Renal cortex interstitium (tissue), 11 donors: Measurements from ENCODE around the gene OSBPL9. TPM values are rescaled to one million over a fixed set of nuclear protein-coding genes. Genes with fewer than 3 reads are reported as not detected.
"Not testable (repeated sequence)": the region's sequence is repeated elsewhere in the genome, so short reads cannot be mapped to it uniquely, and the experiment has no call there.

Source experiments
- DNase-seq, 11 donors: peaks; one replicate each; pipeline ENCODE4 v3.0.0-alpha.2; 2013; ENCODE audit warnings: low read depth in 9 of 11, low spot score in 4 of 11; ENCODE audit errors: extremely low read depth in 1 of 11
- polyA plus RNA-seq, 3 donors: library from polyadenylated mRNA; unstranded; fragments of 120-200 nt; gene quantifications; one replicate each; pipeline ENCODE4 v1.2.1, GENCODE V29; 2013; ENCODE audit not compliant: insufficient read length in 3 of 3

Gene OSBPL9
- polyA plus RNA-seq, 3 donors = 123 to 159 (median 134) TPM

DNA sequence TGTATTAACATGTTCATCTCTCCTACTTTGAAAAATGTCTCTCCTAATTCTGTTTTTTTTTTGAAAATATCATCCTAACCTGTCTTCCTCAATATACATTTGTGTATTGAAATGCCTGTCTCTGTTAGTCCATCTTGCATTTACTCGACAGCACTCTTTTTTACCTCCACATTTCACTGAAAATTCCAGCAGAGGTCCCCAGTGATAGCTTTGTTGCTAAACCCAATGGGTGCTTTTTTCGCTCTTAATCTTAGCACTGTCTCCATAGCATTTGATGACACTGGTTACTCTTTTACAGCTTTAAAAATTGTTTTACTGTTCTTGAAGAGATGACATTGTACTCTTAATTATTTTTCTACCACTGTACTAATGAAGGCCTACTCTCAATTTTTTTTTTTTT, 10.8 kb downstream of the OSBPL9 start:
- no peak for DNase-seq

DNA sequence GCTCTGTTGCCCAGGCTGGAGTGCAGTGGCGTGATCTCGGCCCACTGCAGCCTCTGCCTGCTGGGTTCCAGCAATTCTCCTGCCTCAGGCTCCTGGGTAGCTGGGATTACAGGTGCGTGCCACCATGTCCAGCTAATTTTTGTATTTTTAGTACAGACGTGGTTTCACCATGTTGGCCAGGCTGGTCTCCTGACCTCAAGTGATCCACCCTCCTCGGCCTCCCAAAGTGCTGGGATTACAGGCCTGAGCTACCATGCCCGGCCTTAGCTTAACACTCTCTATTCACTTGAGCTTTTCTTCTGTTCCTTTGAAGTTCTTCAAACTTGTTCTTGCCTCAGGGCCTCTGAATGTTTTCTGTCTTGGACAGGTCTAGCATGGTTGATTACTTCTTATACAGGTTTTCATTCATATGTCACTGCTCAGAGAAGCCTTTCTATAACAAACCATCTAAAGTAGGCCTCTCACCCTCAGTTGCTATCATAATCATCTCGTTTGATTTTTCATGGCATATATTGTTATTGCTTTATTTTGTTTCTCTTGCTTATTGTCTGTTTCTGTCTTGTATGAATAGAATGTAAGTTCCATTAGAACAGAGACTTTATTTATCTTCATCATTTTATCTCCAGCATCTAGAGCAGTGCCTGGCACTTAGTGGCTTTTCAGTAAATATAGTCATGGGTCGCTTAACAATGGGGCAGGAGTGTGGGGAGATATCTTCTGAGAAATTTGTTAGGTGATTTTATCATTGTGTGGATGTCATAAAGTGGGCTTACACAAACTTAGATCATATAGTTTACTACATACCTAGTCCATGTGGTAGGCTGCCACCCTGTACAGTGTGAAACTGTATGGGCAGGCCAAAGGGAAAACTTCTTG, 12.1 kb downstream of the OSBPL9 start:
- DNase-seq = no peak

DNA sequence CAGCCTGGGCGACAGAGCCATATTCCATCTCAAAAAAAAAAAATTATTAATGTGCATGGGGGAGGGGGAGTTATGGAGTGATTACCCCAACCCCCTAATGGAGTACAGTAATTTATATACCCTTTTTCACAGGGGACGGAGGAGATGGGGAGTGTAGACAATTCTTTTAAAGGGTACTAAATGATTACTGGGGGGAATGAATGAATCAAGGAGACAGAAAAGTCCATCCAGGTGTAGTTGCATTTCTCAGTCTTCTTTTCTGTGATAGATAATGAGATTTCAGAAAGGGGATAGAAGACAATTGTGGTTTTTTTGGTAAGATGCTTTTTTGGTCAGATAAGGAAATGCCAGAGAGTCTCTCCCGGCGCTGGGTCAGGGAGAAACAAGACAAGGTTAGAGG, 13.0 kb downstream of the OSBPL9 start:
- no peak for DNase-seq

DNA sequence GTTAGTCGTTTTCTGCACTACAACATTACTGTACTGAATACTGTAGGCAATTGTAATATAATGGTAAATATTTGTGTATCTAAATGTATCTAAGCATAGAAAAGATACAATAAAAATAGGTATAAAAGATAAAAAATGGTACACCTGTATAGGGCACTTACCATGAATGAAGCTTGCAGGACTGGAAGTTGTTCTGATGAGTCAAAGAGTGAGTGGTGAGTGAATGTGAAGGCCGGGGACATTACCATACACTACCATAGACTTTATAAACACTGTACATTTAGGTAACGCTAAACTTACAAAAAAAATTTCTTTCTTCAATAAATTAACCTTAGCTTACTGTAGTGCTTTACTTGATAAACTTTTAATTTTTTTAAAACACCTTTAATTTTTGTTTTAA, 13.5 kb downstream of the OSBPL9 start:
- no peak for DNase-seq

DNA sequence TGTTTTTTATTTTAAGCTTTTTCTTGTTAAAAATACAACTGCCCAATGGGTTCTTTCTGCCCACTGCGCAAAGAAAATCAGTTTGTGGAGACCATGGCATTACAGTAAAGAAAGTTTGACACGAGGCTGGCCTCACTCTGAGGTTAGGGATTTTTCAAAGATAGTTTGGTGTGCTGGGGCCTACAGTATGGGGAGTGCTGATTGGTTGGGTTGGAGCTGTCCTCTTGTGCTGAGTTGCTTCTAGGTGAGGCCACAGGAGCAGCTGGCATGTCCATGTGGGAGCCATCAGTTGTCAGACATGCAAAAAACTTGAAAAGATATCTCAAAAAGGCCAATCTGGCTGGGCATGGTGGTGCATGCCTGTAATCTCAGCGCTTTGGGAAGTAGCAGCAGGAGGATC, 14.0 kb downstream of the OSBPL9 start:
- DNase-seq = no peak

DNA sequence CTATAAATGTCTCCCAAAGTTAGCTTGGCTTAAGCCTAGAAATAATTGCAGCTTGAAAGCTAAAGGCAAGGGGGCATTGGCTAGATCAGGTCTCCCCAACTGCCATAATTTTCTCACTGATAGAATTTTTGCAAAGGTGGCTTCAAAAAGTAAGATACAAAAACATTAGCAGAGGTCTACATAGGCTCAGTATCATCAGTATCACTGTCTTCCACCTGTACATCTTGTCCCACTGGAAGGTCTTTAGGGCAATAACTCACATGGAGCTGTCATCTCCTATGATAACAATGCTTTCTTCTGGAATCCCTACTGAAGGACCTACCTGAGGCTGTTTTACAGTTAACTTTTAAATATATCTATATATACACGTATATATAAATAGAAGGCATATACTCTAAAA, 14.9 kb downstream of the OSBPL9 start:
- DNase-seq = no peak

DNA sequence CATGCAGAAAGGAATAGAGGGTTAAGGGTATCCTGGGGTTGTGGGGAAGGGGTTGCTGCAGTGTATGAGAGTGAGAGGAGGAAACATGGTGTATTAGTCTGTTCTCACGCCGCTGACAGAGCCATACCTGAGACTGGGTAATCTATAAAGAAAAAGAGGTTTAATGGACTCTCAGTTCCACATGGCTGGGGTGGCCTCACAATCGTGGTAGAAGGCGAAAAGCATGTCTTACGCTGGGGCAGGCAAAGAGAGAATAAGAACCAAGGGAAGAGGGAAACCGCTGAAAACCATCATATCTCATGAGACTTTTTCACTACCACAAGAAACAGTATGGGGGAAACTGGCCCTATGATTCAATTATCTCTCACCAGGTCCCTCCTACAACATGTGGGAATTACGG, 17.7 kb downstream of the OSBPL9 start:
- DNase-seq = no peak

DNA sequence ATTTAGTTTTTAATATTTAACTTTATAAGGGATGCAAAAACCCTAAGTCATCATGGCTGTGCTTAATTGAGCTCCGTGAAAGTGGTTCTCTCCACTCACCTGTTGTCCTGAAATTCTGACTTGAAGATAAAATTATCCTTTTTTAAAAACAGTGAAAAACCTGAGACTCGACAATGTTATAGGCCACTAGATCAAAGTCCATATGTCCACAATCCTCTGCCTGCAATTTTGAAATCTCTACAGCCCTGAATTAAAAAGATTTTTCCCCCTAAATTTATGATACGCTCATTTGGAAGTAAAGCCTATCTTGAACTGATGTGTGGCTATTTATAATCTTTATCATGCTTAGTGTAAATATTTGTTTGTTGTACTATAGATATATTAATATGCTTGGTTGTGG, 18.7 kb downstream of the OSBPL9 start:
- DNase-seq = no peak

DNA sequence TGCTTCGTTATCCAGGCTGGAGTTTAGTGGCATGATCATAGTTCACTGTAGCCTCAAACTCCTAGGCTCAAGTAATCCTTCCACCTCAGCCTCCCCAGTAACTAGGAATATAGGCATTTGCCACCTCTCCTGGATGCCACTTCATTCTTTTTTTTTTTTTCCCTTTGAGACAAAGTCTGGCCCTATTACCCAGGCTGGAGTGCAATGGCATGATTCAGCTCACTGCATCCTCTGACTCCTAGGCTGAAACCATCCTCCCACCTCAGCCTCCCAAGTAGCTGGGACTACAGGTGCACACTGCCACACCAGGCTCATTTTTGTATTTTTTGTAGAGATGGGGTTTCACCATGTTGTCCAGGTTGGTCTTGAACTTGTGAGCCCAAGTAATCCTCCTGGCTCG, 19.3 kb downstream of the OSBPL9 start:
- DNase-seq = no peak

DNA sequence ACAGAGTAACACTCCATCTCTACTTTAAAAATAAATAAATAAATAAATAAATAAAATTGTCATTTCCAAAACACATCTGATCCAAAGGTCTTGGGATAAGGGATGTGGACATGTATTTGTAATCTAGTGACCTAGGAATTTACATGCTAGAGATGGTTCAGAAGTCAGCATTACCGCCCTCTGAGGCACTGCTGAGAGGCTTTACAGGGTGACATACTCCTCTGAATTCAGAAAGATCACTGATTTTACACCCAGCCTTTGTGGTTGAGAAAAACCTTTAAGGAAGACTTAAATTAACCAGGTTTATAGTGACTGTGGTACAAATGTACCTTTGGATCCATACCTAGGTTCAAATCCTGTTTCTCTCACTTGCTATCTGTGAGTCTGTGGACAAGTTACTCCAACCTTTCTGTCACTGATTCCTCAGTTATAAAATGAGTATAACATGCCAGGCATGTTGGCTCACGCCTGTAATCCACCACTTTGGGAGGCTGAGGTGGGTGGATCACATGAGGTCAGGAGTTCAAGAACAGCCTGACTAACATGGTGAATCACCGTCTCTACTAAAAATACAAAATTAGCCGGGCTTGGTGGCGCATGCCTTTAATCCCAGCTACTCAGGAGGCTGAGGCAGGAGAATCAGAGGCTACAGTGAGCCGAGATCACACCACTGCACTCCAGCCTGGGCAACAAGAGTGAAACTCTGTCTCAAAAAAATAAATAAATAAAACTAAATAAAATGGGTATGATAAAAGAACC, 20.1 kb downstream of the OSBPL9 start:
- no peak for DNase-seq

DNA sequence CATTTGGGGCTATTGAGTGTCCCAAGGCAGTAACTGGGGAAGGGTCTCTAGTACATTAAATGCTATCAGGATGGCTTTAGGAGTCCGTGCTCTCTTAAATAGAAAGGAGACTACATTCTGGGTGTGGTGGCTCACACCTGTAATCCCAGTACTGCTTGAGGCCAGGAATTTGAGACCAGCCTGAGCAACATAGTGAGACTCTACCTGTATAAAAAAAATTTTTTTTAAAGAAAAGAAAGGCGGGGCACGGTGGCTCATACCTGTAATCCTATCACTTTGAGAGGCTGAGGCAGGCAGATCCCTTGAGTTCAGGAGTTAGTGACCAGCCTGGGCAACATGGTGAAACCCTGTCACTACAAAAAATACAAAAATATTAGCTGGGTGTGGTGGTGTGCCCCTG, 21.5 kb downstream of the OSBPL9 start:
- DNase-seq = no peak

DNA sequence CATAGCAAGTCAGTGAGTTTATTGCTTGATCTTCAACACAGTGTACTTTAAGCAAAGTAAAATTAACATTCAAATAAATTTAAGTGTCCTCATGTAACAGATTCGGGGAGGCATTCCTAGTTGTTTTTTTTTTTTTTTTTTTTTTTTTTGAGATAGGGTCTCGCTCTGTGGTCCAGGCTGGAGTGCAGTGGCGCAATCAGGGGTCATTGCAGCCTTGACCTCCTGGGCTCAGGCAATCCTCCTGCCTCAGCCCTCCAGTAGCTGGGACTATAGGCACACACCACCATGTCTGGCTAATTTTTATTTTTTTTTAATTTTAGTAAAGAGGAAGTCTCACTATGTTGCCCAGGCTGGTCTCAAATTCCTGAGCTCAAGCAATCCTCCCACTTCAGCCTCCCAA, 22.8 kb downstream of the OSBPL9 start:
- no peak for DNase-seq

DNA sequence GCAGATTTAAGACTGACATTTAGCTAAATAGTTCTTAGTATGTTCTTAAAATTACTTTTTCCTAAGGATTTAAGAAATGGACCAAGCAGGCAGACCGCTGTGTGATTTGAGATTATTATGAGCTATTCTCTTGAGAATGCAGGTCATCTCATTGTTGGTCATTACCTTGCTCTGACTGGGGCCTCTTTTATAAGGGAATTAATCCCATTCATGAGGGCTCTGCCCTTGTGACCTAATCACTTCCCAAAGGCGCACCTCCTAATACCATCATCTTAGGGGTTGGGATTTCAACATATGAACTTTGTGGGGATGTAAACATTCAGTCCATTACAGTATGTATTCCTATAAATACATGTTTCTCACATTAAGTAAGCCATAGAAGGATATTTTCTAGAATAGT, 24.2 kb downstream of the OSBPL9 start:
- DNase-seq = no peak

DNA sequence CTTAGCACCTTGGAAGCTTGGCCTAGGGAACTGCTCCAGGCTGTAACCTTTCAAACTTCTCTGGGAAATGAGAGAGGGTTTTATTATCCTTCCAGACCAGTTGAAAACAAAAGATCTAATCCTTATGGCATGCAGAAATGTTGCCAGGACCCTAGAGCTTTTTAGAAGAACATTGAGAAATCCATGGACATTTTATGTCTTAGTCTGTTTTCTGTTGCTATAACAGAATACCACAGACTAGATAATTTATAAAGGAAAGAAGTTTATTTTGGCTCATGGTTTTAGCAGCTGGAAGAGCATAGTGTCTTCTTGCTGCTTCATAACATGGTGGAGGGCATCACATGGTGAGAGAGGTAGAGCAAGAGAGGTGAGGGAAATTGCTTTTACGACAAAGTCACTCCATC, 25.8 kb downstream of the OSBPL9 start:
- peak in 7 of 11 donors; percentile 53 to 78 (median 58) for DNase-seq

DNA sequence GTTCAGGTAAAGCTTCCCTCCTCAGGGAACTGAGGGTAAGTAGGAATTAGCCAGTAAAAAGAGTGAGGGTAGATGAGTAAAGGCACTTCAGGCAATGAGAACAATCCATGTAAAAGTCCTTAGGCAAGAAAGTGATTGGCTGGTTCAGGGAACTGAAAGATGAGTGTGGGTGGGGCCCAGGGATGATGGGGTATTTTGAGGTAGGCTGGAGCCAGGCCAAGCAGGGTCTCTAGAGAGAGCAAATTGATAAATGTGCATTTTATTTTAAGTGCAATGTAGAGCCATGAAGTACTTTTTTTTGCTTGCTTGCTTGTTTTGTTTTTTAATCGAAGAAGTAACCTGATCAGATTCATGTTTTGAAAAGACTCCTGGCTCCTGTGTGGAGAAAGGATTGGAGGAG, 26.5 kb downstream of the OSBPL9 start:
- DNase-seq = no peak

DNA sequence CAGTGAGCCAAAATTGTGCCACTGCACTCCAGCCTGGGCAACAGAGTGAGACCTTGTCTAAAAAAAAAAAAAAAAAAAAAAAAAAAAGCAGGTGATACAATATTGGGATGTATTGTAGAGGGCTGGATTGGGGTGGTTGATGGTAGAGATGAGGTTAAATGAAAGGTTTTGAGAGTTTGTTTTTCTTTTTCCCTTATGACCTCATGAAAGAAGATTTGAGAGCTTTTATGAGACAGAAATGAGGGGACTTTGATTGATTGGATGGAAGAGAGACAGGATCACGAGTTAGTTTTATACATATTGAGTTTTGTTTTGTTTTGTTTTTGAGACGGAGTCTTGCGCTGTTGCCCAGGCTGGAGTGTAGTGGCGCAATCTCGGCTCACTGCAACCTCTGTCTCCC, 27.1 kb downstream of the OSBPL9 start:
- DNase-seq = no peak

DNA sequence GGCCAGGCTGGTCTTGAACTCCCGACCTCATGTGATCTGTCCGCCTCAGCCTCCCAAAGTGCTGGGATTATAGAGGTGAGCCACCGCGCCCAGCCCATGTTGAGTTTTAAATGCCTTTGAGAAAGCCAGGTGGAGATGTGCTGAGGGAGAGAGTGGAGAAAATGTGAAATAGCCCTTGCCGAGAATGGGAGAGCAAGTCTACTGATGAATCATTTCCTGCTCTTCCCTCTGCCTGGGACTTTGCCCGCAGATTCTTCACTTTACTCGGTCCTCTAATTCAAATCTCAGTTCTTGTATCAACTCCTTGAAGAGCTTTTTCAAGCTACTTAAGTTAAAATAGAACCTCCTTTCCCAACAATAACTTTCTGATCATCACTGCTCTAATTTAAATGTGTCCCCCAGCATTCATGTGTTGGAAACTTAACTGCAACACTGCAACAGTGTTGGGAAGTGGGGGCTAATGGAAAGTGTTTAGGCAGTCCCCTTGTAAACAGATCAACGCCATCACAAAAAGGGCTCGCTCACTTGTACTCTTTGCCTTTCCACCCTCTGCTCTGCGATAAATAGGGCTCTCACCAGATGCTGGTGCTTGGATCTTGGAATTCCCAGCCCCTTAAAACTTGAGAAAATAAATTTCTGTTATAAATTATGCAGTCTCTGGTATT, 27.8 kb downstream of the OSBPL9 start:
- no peak for DNase-seq

DNA sequence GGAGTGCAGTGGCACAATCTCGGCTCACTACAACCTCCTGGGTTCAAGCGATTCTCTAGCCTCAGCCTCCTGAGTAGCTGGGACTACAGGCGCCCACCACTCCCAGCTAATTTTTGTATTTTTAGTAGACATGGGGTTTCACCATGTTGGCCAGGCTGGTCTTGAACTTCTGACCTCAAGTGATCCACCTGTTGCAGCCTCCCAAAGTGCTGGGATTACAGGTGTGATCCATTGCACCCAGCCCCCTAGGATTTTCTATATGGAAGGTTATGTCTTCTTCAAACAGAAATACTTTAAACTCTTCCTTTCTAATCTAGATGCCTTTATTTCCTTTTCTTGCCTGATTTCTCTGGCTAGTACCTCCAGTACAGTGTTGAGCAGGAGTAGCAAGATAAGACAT, 29.7 kb downstream of the OSBPL9 start:
- not testable (repeated sequence) for DNase-seq

DNA sequence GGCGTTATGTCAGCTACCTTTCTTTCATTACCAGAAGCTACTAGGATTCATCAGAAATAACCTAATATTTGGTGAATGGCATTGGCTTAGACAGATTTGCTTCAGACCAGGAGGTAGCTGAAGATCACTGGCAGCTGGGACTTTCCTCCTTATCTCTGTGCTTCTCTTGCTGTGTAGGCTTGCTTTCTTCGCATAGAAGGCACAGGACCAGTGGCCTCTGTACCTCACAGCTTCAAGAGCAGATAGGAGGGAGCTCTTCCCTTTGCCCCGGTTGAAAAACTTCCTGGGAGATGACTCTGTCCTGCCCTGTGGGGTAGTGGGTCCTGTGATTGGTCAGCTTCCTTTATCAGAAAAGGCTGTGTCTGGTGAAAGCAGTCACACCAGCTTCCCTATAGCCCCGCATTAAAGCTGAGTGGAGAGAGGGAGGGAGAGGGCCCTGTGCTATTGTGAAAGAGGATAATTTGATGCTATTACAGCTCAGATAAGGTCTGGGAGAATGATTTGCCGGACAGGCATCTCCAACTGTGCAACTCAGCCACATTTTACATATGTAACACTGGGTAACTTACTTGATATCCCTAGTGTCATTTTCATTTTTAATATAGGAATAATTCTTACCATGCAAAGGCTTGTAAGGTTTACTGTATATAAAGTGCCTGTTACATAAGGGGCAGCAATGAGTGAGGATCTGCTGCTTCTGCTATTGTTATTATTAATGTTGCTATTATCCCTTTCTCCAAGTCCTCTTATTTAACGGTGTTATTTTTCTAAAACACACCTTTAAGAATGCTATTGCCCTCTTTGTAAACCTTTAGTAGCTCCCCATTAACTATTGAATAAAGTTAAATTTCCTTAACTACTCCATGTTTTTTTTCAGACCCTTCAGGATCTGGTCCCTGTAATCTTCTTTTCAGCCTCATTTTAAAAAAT, 31.6 kb downstream of the OSBPL9 start:
- DNase-seq = no peak
